Measurements from ENCODE around the gene HSPA13.
"Not testable (repeated sequence)": the region's sequence is repeated elsewhere in the genome, so short reads cannot be mapped to it uniquely, and the experiment has no call there.

The HSPA13 gene, protein sequence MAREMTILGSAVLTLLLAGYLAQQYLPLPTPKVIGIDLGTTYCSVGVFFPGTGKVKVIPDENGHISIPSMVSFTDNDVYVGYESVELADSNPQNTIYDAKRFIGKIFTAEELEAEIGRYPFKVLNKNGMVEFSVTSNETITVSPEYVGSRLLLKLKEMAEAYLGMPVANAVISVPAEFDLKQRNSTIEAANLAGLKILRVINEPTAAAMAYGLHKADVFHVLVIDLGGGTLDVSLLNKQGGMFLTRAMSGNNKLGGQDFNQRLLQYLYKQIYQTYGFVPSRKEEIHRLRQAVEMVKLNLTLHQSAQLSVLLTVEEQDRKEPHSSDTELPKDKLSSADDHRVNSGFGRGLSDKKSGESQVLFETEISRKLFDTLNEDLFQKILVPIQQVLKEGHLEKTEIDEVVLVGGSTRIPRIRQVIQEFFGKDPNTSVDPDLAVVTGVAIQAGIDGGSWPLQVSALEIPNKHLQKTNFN

DNA sequence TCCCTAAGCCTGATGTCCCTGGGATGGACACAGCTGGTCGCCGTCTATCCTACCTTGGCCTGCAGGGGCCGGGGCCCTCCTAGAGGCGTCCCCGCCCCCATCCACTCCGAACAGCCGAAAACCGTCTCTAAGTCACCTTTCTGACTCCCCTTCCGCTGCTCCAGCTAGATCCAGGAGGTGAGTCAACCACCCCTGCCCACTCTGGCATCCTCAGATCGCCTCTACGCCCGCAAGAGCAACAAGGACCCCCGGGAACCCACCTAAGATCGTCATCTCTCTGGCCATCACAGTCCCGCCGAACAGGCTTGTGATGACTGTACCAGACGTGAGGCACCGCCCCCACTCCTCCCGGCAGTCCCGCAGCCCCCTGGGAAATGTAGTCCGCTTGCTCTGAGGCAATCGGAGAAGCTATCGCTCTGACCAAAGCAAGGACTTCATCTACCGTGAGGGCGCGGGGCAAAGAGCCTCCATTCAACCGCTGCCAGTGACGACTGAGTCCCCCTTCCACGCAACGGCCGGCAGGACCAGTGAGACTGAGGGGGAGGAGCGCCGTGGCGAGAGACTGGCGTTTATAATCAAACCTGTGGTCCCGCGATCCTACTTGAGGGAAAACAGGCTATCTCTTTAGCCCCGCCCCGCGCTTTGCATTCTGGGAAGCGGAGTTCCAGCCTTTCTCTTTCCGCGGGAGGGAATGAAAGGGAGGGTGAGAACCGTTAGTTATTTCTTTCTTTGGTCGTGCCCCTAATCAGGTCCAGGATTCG, at the start of gene HSPA13:
TSS of gene HSPA13 (minus strand) at position 312 of the 761 bp plus-strand sequence. CDS start at position 285, 27 bp downstream.
- DNase-seq (ENCODE audit: low read depth in 2 of 2, low spot score in 1 of 2): peak; percentile 98

DNA sequence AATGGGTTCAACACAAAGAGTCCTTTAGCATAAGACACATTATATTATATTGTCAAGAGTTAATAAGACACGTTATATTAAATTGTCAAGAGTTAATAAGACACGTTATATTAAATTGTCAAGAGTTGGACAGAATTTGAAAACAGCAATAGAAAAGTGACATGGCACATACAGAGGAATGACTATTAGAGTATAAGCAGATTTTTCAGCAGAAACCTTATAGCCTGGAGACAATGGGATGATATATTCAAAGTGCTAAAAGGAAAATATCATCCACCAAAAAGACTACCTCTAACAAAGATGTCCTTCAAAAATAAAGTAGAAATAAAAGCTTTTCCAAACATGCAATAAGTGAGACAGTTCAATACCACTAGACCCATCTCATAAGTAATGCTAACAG, 36.0 kb upstream of the HSPA13 start:
- DNase-seq (ENCODE audit: low read depth in 2 of 2, low spot score in 1 of 2): no peak

- no peak for DNase-seq (ENCODE audit: low read depth in 2 of 2, low spot score in 1 of 2)
Measured at GRCh38 chr21:14414932-14415508, 32.1 kb upstream of the HSPA13 start.

- DNase-seq (ENCODE audit: low read depth in 2 of 2, low spot score in 1 of 2): no peak
Measured at GRCh38 chr21:14405962-14406361, 23.0 kb upstream of the HSPA13 start.

GRCh38 chr21:14405225-14405624, 22.3 kb upstream of the HSPA13 start:
- DNase-seq (ENCODE audit: low read depth in 2 of 2, low spot score in 1 of 2): no peak

GRCh38 chr21:14403681-14404318, 20.9 kb upstream of the HSPA13 start:
- no peak for DNase-seq (ENCODE audit: low read depth in 2 of 2, low spot score in 1 of 2)

DNA sequence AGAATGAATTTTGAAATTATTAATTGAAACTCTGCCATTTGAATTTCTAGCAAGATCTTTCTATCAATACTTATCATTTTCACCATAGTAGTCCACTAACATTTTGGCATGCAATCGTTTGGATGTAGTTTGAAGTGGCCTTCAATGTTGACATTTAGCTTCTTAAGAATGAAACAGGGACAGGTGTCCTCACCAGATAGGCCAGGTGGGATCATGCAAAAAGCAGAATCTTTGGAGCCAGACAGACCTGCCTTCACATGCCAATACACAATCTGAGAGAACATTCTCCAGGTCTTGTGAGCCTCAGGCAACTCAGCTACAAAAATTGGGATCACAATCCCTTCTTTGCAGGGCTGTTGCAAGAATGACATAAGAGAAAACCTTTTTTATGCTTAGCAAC, 18.3 kb upstream of the HSPA13 start:
- no peak for DNase-seq (ENCODE audit: low read depth in 2 of 2, low spot score in 1 of 2)

DNA sequence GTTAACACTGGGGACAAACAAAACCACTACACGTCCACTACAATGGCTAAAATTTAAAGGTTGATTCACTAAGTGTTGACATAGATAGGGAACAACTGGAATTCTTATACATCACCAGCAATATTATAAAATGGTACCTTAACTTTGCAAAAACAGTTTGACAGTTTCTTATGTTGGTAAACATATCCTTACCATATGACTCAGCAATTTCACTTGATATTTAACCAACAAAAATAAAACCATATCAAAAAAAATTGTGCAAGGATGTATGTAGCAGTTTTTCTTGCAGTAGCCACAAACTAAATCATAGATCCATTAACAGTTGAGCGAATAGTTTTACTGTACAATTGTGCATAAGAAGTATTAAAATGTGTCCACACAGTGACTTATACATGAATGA, 5.3 kb upstream of the HSPA13 start:
- no peak for DNase-seq (ENCODE audit: low read depth in 2 of 2, low spot score in 1 of 2)

GRCh38 chr21:14384453-14384852, 1.5 kb upstream of the HSPA13 start:
- no peak for DNase-seq (ENCODE audit: low read depth in 2 of 2, low spot score in 1 of 2)

DNA sequence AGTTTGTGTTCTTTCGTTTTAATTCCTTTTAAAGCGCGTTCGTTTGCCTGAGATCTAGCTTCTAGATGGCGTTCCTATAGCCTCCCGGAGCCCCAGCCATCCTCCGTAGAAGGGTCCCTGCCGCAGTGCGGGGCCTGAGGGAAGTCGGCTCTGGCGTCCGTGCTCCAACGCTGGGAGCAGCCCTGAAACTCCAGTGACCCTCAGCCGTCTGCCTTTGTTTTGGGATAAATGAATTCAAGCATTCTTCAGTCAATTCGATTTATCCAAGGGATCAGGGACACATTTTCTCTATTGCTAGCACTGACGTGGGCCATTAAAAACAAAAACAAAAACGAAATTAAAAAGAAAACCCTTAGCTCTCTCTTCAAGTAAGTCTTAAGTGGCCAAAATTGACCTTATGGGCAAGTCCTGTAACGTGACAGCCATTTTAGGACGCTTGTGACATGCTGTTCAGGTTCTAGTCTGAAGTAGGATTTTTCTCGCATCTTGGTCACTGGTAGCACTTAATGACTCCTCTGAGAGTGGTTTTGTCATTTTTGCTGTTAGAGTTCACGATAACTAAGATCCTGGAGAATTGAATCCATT, 742 bp upstream of the HSPA13 start:
- DNase-seq (ENCODE audit: low read depth in 2 of 2, low spot score in 1 of 2): no peak

DNA sequence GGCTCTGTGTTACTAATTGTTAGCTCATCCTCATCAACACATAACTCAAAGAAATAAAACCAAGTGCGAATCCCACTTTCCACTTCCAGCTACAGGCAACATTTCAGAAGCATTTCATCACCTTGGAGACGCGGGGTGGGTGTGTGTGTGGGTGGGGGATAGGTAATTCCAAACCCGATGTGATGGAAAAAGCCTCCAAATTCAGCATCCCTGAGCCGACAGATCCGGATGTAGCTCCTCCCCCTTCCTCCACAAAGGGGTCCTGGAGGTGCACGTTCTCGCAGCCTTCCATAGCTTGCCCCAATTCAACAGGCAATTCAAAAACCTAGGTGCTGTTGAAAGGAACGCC, 486 bp downstream of the HSPA13 start:
- DNase-seq (ENCODE audit: low read depth in 2 of 2, low spot score in 1 of 2): peak in 1 of 2 donors; percentile 17

DNA sequence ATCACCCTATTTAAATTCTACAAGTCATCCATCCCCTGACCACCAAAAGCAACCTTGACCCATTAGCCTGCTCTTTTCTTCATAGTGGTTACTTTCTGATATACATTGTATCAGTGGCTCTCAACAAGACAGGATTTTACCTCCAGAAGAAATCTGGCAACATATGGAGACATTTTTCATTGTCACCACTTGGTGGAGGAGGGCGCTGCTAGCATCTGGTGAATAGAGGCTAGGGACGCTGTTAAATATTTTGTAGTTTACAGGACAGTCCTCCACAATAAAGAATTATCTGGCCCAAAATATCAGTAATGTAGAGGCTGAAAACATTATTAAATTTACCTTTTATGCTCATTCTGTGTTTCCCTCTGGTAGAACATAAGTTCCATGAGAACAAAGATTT, 6.1 kb downstream of the HSPA13 start:
- no peak for DNase-seq (ENCODE audit: low read depth in 2 of 2, low spot score in 1 of 2)

GRCh38 chr21:14366998-14367397, 15.9 kb downstream of the HSPA13 start:
- DNase-seq (ENCODE audit: low read depth in 2 of 2, low spot score in 1 of 2): no peak

DNA sequence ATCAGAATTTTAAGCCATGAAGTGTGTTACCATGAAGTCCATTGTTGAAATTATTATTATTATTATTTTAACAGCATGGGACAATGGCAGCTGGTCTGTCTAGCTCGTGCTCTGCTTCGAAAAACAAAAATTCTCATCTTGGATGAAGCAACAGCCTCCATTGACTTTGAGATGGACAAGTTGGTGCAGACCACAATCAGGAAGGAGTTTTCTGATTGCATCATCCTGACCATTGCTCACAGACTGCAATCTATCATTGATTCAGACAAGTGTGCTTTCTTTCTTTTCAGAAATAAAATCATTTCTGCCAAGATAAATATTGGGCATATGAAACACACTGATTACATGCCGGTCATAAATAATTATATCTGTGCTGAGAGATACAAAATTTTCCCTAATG, 21.0 kb downstream of the HSPA13 start:
- no peak for DNase-seq (ENCODE audit: low read depth in 2 of 2, low spot score in 1 of 2)

DNA sequence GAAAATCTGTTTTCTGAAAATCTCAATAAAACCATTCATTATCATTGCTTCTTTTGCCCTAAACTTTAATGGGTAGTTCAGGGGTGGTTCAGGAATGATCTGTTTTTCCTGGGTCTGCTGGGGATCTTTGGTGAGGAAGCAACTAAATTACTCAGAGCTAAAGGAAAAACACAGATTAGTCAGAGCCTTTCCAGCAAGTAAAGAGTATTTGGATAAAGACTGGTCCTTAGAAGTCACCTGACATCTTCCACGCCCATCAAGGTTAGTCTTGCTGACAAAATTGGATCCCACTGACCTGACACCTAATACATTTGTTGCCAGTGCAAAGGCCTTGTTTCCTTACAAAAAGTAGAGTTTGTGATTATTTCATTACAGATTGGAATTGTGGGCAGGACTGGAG, 24.2 kb downstream of the HSPA13 start:
- DNase-seq (ENCODE audit: low read depth in 2 of 2, low spot score in 1 of 2): no peak

DNA sequence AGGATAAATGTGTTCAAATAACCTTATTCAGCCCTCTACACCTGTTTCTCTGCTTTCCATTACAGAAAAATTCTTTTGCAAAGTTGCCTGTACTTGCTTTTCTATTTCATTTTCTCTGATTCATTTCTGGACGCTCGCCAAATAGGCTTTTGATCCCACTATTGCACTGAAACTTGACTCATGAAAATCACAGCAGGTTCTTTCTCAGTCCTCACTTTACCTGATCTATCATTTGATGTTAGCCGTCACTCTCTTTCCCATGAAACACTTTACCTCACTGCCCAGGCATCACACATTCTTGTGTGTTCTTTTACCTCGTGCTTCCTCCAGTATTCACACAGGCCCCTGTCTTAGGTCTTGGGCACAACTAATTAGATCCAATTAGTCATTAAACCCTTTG, 26.2 kb downstream of the HSPA13 start:
- DNase-seq (ENCODE audit: low read depth in 2 of 2, low spot score in 1 of 2): no peak

DNA sequence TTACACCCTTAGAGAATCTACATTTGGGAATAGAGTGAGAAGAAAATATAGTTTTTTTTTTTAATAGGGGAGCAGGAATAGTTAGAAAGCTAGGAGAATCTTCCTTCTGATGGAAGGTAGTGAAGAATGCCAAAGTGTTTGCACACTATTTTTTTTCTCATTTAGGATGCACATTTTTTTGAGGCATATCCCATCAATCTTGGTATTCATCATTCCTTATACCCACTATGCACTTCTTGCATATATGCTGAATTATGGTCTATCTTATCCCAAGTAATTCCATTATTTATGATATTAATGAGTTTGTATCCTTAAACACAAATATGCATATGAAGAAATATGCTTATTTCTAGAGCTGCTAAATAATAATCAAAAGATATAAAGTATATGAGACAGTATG, 28.4 kb downstream of the HSPA13 start:
- no peak for DNase-seq (ENCODE audit: low read depth in 2 of 2, low spot score in 1 of 2)

- DNase-seq (ENCODE audit: low read depth in 2 of 2, low spot score in 1 of 2): no peak
Measured at GRCh38 chr21:14353726-14354125, 29.2 kb downstream of the HSPA13 start.

- DNase-seq (ENCODE audit: low read depth in 2 of 2, low spot score in 1 of 2): no peak
Measured at GRCh38 chr21:14353231-14353630, 29.7 kb downstream of the HSPA13 start.

GRCh38 chr21:14327346-14327745, 55.6 kb downstream of the HSPA13 start:
- DNase-seq (ENCODE audit: low read depth in 2 of 2, low spot score in 1 of 2): not testable (repeated sequence)

GRCh38 chr21:14325595-14325994, 57.4 kb downstream of the HSPA13 start:
- DNase-seq (ENCODE audit: low read depth in 2 of 2, low spot score in 1 of 2): no peak

Data from stimulated activated CD8-positive, alpha-beta memory T cell treated with anti-CD3 and anti-CD28 coated beads, Interleukin-4, amount 100 ng/mL, for 1 hour (primary cell).